HCT116 (cell line): ENCODE data around the gene KRT82. TPM values are rescaled to one million over a fixed set of nuclear protein-coding genes. Genes with fewer than 3 reads are reported as not detected.

Experiments
- ATAC-seq: fragments of 200-7000 bp; cut with Tn5 transposase; 2 replicates; pipeline ENCODE4 v1.9.1; 2020; ENCODE audit warnings: mild to moderate bottlenecking, moderate library complexity
- BruUV-seq: library from RNA; stranded (reverse); fragments of 400-500 nt; replicated peaks from 2 replicates; lab custom pipeline; 2021; lab: Mats Ljungman, UMichigan
- CTCF ChIA-PET: fragments of 300-600 bp; sonication (Branson Sonifier 250); formaldehyde crosslinking; loops from one replicate; lab custom pipeline; 2021; ENCODE audit warnings: antibody characterized with exemption; lab: Charles Lee
- POLR2A ChIA-PET: fragments of 300-600, 350-600 bp; sonication (Branson Sonifier 250); formaldehyde crosslinking; loops from one replicate; lab custom pipeline; 2021; ENCODE audit warnings: antibody characterized with exemption; lab: Charles Lee
- RAD21 ChIA-PET, 2 experiments: fragments of 300-600 bp; sonication (Branson Sonifier 250); formaldehyde crosslinking; loops; one replicate each; lab custom pipeline; 2023; ENCODE audit warnings: low total read pairs in 2 of 2; ENCODE audit not compliant: uncharacterized antibody in 2 of 2, unreplicated experiment in 2 of 2, low non-redundant PET in 1 of 2; lab: Charles Lee
- DNase-seq: peaks from one replicate; pipeline ENCODE4 v3.0.0-alpha.2; 2010; ENCODE audit warnings: low read depth, low spot score
- H2AFZ ChIP-seq: fragments of 200-600 bp; shearing (Covaris generic), sonication (generic); 2 replicates; pipeline ENCODE4 v1.6.1; 2017; ENCODE audit warnings: low read depth, mixed run types, mixed read lengths, antibody characterized with exemption, low read length; ENCODE audit not compliant: poor library complexity, severe bottlenecking
- H3K27ac ChIP-seq: 2 replicates; pipeline ENCODE4 v1.5.1; 2012; ENCODE audit warnings: low read depth, low read length
- H3K27me3 ChIP-seq: fragments of 200-600 bp; sonication (generic); 2 replicates; pipeline ENCODE4 v1.6.1; 2016; ENCODE audit warnings: mixed run types, low read length, mixed read lengths; ENCODE audit not compliant: insufficient read depth
- H3K36me3 ChIP-seq, 2 experiments: fragments of 200-500 bp in 1 of 2; fragments of 200-600 bp in 1 of 2; sonication (Bioruptor generic) in 1 of 2; sonication (generic) in 1 of 2; 2 replicates each; pipeline versions ENCODE4 v1.5.1 to v1.6.1; 2014 to 2016; ENCODE audit warnings: low read length in 2 of 2, inconsistent platforms in 1 of 2, mixed read lengths in 1 of 2, mixed run types in 1 of 2; ENCODE audit not compliant: insufficient read depth in 2 of 2, control insufficient read depth in 1 of 2
- H3K4me1 ChIP-seq, 2 experiments: fragments of 200-600 bp in 1 of 2; sonication (generic) in 1 of 2; 2 replicates each; pipeline versions ENCODE4 v1.5.1 to v1.6.1; 2012 to 2017; ENCODE audit warnings: low read length in 2 of 2, inconsistent platforms in 1 of 2, mild to moderate bottlenecking in 1 of 2, mixed read lengths in 1 of 2, mixed run types in 1 of 2, moderate library complexity in 1 of 2; ENCODE audit not compliant: insufficient read depth in 2 of 2, control insufficient read depth in 1 of 2
- H3K4me2 ChIP-seq: fragments of 200-600 bp; sonication (generic); 2 replicates; pipeline ENCODE4 v1.6.1; 2017; ENCODE audit warnings: mixed run types, low read length, mixed read lengths
- H3K4me3 ChIP-seq, 2 experiments: fragments of 200-600 bp in 1 of 2; sonication (generic) in 1 of 2; replicated peaks in 1 of 2; 2 replicates each; pipeline ENCODE4 v1.5.1; 2011 to 2016; ENCODE audit warnings: low read length in 2 of 2, control low read depth in 1 of 2, low read depth in 1 of 2, mild to moderate bottlenecking in 1 of 2, mixed read lengths in 1 of 2, mixed run types in 1 of 2
- H3K79me2 ChIP-seq: fragments of 200-600 bp; sonication (generic); 2 replicates; pipeline ENCODE4 v1.6.1; 2017; ENCODE audit warnings: mild to moderate bottlenecking, mixed run types, low read length, moderate library complexity, mixed read lengths; ENCODE audit not compliant: insufficient read depth
- H3K9ac ChIP-seq: fragments of 200-600 bp; sonication (generic); 2 replicates; pipeline ENCODE4 v1.6.1; 2016; ENCODE audit warnings: low read length, mixed read lengths
- H3K9me2 ChIP-seq: fragments of 200-600 bp; sonication (generic), shearing (Covaris generic); 2 replicates; pipeline ENCODE4 v1.6.1; 2017; ENCODE audit warnings: mixed run types, mild to moderate bottlenecking, moderate library complexity; ENCODE audit not compliant: insufficient read depth
- H3K9me3 ChIP-seq, 2 experiments: fragments of 200-500 bp in 1 of 2; fragments of 200-600 bp in 1 of 2; sonication (Bioruptor generic) in 1 of 2; sonication (generic) in 1 of 2; 2 replicates each; pipeline ENCODE4 v1.6.1; 2014 to 2017; ENCODE audit warnings: low read length in 2 of 2, mixed read lengths in 2 of 2, inconsistent platforms in 1 of 2, low read depth in 1 of 2, mild to moderate bottlenecking in 1 of 2, mixed run types in 1 of 2, moderate library complexity in 1 of 2; ENCODE audit not compliant: control insufficient read depth in 1 of 2, insufficient read depth in 1 of 2
- H4K20me1 ChIP-seq: fragments of 200-600 bp; sonication (generic), shearing (Covaris generic); 2 replicates; pipeline ENCODE4 v1.6.1; 2017; ENCODE audit warnings: mixed run types, mild to moderate bottlenecking, moderate library complexity; ENCODE audit not compliant: insufficient read depth
- CBX3 ChIP-seq: IDR thresholded peaks from 2 replicates; pipeline ENCODE4 v1.6.1; 2012; ENCODE audit warnings: low read depth
- CEBPB ChIP-seq: IDR thresholded peaks from 2 replicates; pipeline ENCODE4 v1.6.1; 2012; ENCODE audit warnings: low read depth
- CTCF ChIP-seq, 3 experiments: fragments of 200-600 bp in 1 of 3; sonication (generic) in 1 of 3; IDR thresholded peaks in 2 of 3; conservative IDR thresholded peaks in 1 of 3; 2 replicates each; pipeline ENCODE4 v1.5.1; 2012 to 2017; ENCODE audit warnings: low read depth in 2 of 3, low read length in 2 of 3, antibody characterized with exemption in 1 of 3, borderline replicate concordance in 1 of 3, control low read depth in 1 of 3, mild to moderate bottlenecking in 1 of 3, mixed read lengths in 1 of 3, mixed run types in 1 of 3, moderate library complexity in 1 of 3; ENCODE audit not compliant: insufficient read depth in 1 of 3
- ELF1 ChIP-seq: IDR thresholded peaks from 2 replicates; pipeline ENCODE4 v1.6.1; 2012; ENCODE audit warnings: low read depth, borderline replicate concordance
- EZH2 ChIP-seq: fragments of 200-600 bp; sonication (generic); IDR thresholded peaks from 2 replicates; pipeline ENCODE4 v1.6.1; 2017; ENCODE audit warnings: antibody characterized with exemption, mixed run types
- EZH2phosphoT487 ChIP-seq: fragments of 200-600 bp; IDR thresholded peaks from 2 replicates; pipeline ENCODE4 v1.6.1; 2018; ENCODE audit warnings: antibody characterized with exemption, borderline replicate concordance
- JUND ChIP-seq: IDR thresholded peaks from 2 replicates; pipeline ENCODE4 v1.6.1; 2012
- POLR2AphosphoS5 ChIP-seq: IDR thresholded peaks from 2 replicates; pipeline ENCODE4 v1.6.1; 2011; ENCODE audit warnings: mild to moderate bottlenecking, low read depth, low read length, moderate library complexity
- RAD21 ChIP-seq: IDR thresholded peaks from 2 replicates; pipeline ENCODE4 v1.6.1; 2012; ENCODE audit warnings: low read depth, mild to moderate bottlenecking
- SIN3A ChIP-seq: IDR thresholded peaks from 2 replicates; pipeline ENCODE4 v1.6.1; 2012; ENCODE audit warnings: low read depth
- SRF ChIP-seq: IDR thresholded peaks from 2 replicates; pipeline ENCODE4 v1.6.1; 2012; ENCODE audit warnings: low read depth
- YY1 ChIP-seq: IDR thresholded peaks from 2 replicates; pipeline ENCODE4 v1.6.1; 2011; ENCODE audit warnings: low read length, low read depth, moderate library complexity, mild to moderate bottlenecking; ENCODE audit not compliant: insufficient replicate concordance; ENCODE audit errors: extremely low read depth
- intact Hi-C: fragments of 100-400 bp; cut with micrococcal nuclease; formaldehyde crosslinking; loops from 2 replicates; pipeline ENCODE4 v1.10.0; 2022
- total RNA-seq: library from RNA; stranded (reverse); gene quantifications from one replicate; pipeline ENCODE4 v1.2.1, GENCODE V29; 2021; ENCODE audit not compliant: unreplicated experiment
- TF ChIP-seq, protein P1 (sequence below): IDR thresholded peaks from 2 replicates; pipeline ENCODE4 v1.6.1; 2012; ENCODE audit warnings: low read depth
- TF ChIP-seq, protein P2 (sequence below): IDR thresholded peaks from 2 replicates; pipeline ENCODE4 v1.6.1; 2011; ENCODE audit warnings: mild to moderate bottlenecking, low read length, moderate library complexity; ENCODE audit not compliant: insufficient replicate concordance; ENCODE audit errors: extremely low read depth

Gene KRT82
- total RNA-seq, 1 experiment from 2014 or later, result not detected

DNA sequence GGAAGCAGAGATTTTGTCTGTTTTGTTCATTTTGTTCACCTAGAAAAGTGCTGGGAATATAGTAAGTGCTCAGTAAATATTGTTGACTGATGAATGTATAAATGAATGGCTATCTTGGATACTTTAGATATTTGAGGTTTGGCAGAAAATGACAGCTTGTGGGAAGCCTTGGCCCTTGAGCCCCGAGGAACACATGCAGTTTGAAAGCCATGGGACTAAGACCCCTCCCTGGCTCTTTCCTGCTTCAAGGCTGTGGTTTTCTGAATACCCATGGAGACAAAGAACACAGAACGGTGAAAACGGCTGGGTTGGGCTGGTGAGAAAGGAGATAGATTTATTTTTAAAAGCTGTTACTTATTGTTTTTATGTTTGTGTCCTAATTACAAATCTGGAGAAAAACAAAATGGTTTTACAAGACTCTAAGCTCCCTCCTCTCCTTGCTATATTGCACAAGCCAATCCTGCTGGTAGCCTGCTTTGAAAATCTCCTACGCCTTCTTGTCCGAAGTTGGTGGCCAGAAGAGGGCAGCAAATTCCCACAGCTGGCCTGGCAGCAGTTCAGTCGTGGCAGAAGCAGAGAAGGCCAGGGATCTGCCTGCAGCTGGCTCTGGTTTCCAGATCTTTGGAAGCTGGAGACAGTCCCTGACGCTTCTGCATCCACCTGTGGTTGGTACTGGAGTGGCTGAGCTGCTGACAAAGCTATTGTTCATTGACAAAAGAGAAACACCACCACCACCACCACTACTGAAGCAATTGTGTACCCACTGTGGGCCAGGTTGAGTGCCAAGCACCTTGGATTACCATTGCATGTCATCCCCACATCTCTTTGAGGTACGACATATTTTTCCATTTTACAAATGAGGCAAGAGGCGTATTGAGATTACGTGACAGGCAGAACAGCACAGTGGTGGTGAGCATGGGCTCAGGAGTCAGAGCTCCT, 33.6 kb downstream of the KRT82 start (continued):
- TF ChIP-seq, protein P1, sequence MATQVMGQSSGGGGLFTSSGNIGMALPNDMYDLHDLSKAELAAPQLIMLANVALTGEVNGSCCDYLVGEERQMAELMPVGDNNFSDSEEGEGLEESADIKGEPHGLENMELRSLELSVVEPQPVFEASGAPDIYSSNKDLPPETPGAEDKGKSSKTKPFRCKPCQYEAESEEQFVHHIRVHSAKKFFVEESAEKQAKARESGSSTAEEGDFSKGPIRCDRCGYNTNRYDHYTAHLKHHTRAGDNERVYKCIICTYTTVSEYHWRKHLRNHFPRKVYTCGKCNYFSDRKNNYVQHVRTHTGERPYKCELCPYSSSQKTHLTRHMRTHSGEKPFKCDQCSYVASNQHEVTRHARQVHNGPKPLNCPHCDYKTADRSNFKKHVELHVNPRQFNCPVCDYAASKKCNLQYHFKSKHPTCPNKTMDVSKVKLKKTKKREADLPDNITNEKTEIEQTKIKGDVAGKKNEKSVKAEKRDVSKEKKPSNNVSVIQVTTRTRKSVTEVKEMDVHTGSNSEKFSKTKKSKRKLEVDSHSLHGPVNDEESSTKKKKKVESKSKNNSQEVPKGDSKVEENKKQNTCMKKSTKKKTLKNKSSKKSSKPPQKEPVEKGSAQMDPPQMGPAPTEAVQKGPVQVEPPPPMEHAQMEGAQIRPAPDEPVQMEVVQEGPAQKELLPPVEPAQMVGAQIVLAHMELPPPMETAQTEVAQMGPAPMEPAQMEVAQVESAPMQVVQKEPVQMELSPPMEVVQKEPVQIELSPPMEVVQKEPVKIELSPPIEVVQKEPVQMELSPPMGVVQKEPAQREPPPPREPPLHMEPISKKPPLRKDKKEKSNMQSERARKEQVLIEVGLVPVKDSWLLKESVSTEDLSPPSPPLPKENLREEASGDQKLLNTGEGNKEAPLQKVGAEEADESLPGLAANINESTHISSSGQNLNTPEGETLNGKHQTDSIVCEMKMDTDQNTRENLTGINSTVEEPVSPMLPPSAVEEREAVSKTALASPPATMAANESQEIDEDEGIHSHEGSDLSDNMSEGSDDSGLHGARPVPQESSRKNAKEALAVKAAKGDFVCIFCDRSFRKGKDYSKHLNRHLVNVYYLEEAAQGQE, result no peak
- no peak for TF ChIP-seq EZH2phosphoT487
- TF ChIP-seq ELF1, result no peak
- no peak for TF ChIP-seq JUND

GRCh38 chr12:52371716-52372115, 34.4 kb downstream of the KRT82 start:
- DNase-seq, result no peak
- Histone ChIP-seq H3K27me3 (no peaks in the 10 kb centered on the region), H3K27ac (no peak overlapping the region), H4K20me1 (no peaks in the 10 kb centered on the region), H3K9ac (no peak overlapping the region), H3K9me2 (no peaks in the 10 kb centered on the region), H2AFZ (no peak overlapping the region), H3K4me2 (no peak overlapping the region), H3K4me1 (peaks cover 0 to 2% of the 10 kb centered on the region in 2 experiments; a peak in 1 of 4 replicates), H3K79me2 (no peaks in the 10 kb centered on the region), H3K4me3 (no peak overlapping the region), H3K36me3 (no peaks in the 10 kb centered on the region), H3K9me3 (peaks cover 0 to 10% of the 10 kb centered on the region in 2 experiments; a peak in 1 of 4 replicates)
- POLR2A ChIA-PET, result no interaction called here
- CTCF ChIA-PET, result interaction anchor here (0.9 to 4.0 kb wide), 11 partner anchors 8 to 508 kb away, joined by 3 to 57 read pairs (median 12); no protein-coding TSS in a partner anchor
- ATAC-seq, result no peak
- no TSS peak for BruUV-seq
- RAD21 ChIA-PET, result interaction anchor here (1.0 to 2.0 kb wide), 3 partner anchors 215 to 508 kb away, joined by 3 to 14 read pairs (median 4); no protein-coding TSS in a partner anchor
- intact Hi-C loops, result loop anchor here (1.0 to 5.0 kb wide), 4 partner anchors 215 to 609 kb away; no protein-coding TSS in a partner anchor
- no peak for TF ChIP-seq EZH2
- no peak for TF ChIP-seq CTCF (IDR thresholded peaks at IDR 0.05 in 2 of 3, conservative IDR thresholded peaks at IDR 0.05 in 1 of 3; ENCODE audit: borderline replicate concordance in 1 of 3, insufficient read depth in 1 of 3, low read depth in 2 of 3, low read length in 2 of 3)
- TF ChIP-seq, protein P2, sequence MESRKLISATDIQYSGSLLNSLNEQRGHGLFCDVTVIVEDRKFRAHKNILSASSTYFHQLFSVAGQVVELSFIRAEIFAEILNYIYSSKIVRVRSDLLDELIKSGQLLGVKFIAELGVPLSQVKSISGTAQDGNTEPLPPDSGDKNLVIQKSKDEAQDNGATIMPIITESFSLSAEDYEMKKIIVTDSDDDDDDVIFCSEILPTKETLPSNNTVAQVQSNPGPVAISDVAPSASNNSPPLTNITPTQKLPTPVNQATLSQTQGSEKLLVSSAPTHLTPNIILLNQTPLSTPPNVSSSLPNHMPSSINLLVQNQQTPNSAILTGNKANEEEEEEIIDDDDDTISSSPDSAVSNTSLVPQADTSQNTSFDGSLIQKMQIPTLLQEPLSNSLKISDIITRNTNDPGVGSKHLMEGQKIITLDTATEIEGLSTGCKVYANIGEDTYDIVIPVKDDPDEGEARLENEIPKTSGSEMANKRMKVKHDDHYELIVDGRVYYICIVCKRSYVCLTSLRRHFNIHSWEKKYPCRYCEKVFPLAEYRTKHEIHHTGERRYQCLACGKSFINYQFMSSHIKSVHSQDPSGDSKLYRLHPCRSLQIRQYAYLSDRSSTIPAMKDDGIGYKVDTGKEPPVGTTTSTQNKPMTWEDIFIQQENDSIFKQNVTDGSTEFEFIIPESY, result no peak
- no peak for TF ChIP-seq SRF
- TF ChIP-seq CEBPB, result no peak
- TF ChIP-seq SIN3A, result no peak
- no peak for TF ChIP-seq RAD21
- TF ChIP-seq CBX3, result no peak
- TF ChIP-seq YY1, result no peak
- no peak for TF ChIP-seq POLR2AphosphoS5
